Measurements from ENCODE around the gene LRP6. TPM values are rescaled to one million over a fixed set of nuclear protein-coding genes. Genes with fewer than 3 reads are reported as not detected.

LRP6 gene
- total RNA-seq, 1 experiment from 2014 or later, result 22.0 TPM

- no peaks in the 10 kb centered on the region for H3K36me3 ChIP-seq (ENCODE audit: control insufficient read depth, insufficient read depth, low read length)
- TF ChIP-seq CTCF (IDR thresholded peaks at IDR 0.05) (no peak), POLR2AphosphoS5 (IDR thresholded peaks at IDR 0.05; ENCODE audit: low read depth, low read length) (no peak), TCF7L2 (IDR thresholded peaks at IDR 0.05; ENCODE audit: low read depth, low read length) (no peak), SIN3A (IDR thresholded peaks at IDR 0.05; ENCODE audit: borderline replicate concordance, insufficient read depth, low read depth, low read length) (no peak)
- ChIA-PET CTCF (no interaction called here), POLR2A (interaction anchor here (0.6 kb wide), 1 partner anchor 46 kb away, joined by 5 read pairs; no protein-coding TSS in a partner anchor)
- H3K4me1 ChIP-seq (ENCODE audit: control insufficient read depth, insufficient read depth, low read length), result peaks cover 3% of the 10 kb centered on the region
- no peak for DNase-seq (ENCODE audit: low read depth, low spot score)
- no peak overlapping the region for H3K27ac ChIP-seq (ENCODE audit: low read length)
- in situ Hi-C loops (cut with HindIII; ENCODE audit: low pct_unique_long_range_greater_than_20kb, low sequenced_read_pairs) (no loop called here), intact Hi-C loops (cut with micrococcal nuclease; ENCODE audit: unreplicated experiment) (no loop called here)
- no TSS peak for BruUV-seq (replicated peaks)
- H3K9me3 ChIP-seq (ENCODE audit: control insufficient read depth, insufficient read depth, low read depth, low read length), result no peaks in the 10 kb centered on the region
- no peak for ATAC-seq
- no peaks in the 10 kb centered on the region for H3K27me3 ChIP-seq (ENCODE audit: control insufficient read depth, insufficient read depth, low read length)
- H3K4me3 ChIP-seq (ENCODE audit: low read depth in 2 of 2, low read length in 2 of 2), result no peak overlapping the region
Measured at GRCh38 chr12:12221560-12221959, 45.3 kb downstream of the LRP6 start.

- H3K27me3 ChIP-seq (ENCODE audit: control insufficient read depth, insufficient read depth, low read length), result no peaks in the 10 kb centered on the region
- H3K36me3 ChIP-seq (ENCODE audit: control insufficient read depth, insufficient read depth, low read length), result no peaks in the 10 kb centered on the region
- H3K27ac ChIP-seq (ENCODE audit: low read length), result no peak overlapping the region
- ChIA-PET POLR2A (no interaction called here), CTCF (no interaction called here)
- ATAC-seq (no peak), DNase-seq (ENCODE audit: low read depth, low spot score) (no peak)
- BruUV-seq (replicated peaks), result no TSS peak
- in situ Hi-C loops (cut with HindIII; ENCODE audit: low pct_unique_long_range_greater_than_20kb, low sequenced_read_pairs) (no loop called here), intact Hi-C loops (cut with micrococcal nuclease; ENCODE audit: unreplicated experiment) (no loop called here)
- peaks cover 3% of the 10 kb centered on the region for H3K4me1 ChIP-seq (ENCODE audit: control insufficient read depth, insufficient read depth, low read length)
- H3K9me3 ChIP-seq (ENCODE audit: control insufficient read depth, insufficient read depth, low read depth, low read length), result no peaks in the 10 kb centered on the region
- no peak overlapping the region for H3K4me3 ChIP-seq (ENCODE audit: low read depth in 2 of 2, low read length in 2 of 2)
- TF ChIP-seq CTCF (IDR thresholded peaks at IDR 0.05) (no peak), SIN3A (IDR thresholded peaks at IDR 0.05; ENCODE audit: borderline replicate concordance, insufficient read depth, low read depth, low read length) (no peak), POLR2AphosphoS5 (IDR thresholded peaks at IDR 0.05; ENCODE audit: low read depth, low read length) (no peak), REST (IDR thresholded peaks at IDR 0.05; ENCODE audit: insufficient read depth in 1 of 2, low read depth in 2 of 2, low read length in 1 of 2) (no peak), TCF7L2 (IDR thresholded peaks at IDR 0.05; ENCODE audit: low read depth, low read length) (no peak)
Measured at GRCh38 chr12:12219664-12220063, 47.2 kb downstream of the LRP6 start.

Measured in Panc1 (cell line).